WTC11 (cell line): ENCODE results near the gene JAKMIP1. TPM values are rescaled to one million over a fixed set of nuclear protein-coding genes. Genes with fewer than 3 reads are reported as not detected.
"Not testable (repeated sequence)": the region's sequence is repeated elsewhere in the genome, so short reads cannot be mapped to it uniquely, and the experiment has no call there.

ENCODE experiments used
- ATAC-seq: fragments of 200-7000 bp; cut with Tn5 transposase; 2 replicates; pipeline ENCODE4 v1.10.0; 2021; ENCODE audit warnings: mild to moderate bottlenecking, moderate library complexity
- CTCF ChIA-PET: fragments of 300-600 bp; sonication (Branson Sonifier 250); formaldehyde crosslinking; loops from one replicate; lab custom pipeline; 2021; ENCODE audit warnings: antibody characterized with exemption; lab: Charles Lee
- POLR2A ChIA-PET: fragments of 350-600 bp; sonication (Branson Sonifier 250); formaldehyde crosslinking; loops from one replicate; lab custom pipeline; 2021; ENCODE audit warnings: antibody characterized with exemption; lab: Charles Lee
- DNase-seq: peaks from one replicate; pipeline ENCODE4 v3.0.0; 2021; ENCODE audit warnings: low spot score
- H3K27ac Mint-ChIP-seq: 2 replicates; pipeline ENCODE4 v1.8.0; 2021; ENCODE audit warnings: mixed read lengths
- H3K27me3 Mint-ChIP-seq: 2 replicates; pipeline ENCODE4 v1.8.0; 2021; ENCODE audit warnings: low read depth, mild to moderate bottlenecking, moderate library complexity, mixed read lengths
- H3K36me3 Mint-ChIP-seq: 2 replicates; pipeline ENCODE4 v1.8.0; 2021; ENCODE audit warnings: mixed read lengths
- H3K4me1 Mint-ChIP-seq: 2 replicates; pipeline ENCODE4 v1.8.0; 2022; ENCODE audit warnings: mixed read lengths
- H3K4me3 Mint-ChIP-seq: 2 replicates; pipeline ENCODE4 v1.8.0; 2021; ENCODE audit warnings: mild to moderate bottlenecking, moderate library complexity, mixed read lengths
- H3K9me3 Mint-ChIP-seq: 2 replicates; pipeline ENCODE4 v1.8.0; 2021; ENCODE audit warnings: mixed read lengths
- ARID4B ChIP-seq: sonication (generic); formaldehyde crosslinking; IDR thresholded peaks from 2 replicates; pipeline ENCODE4 v1.8.0; 2023; ENCODE audit warnings: missing genetic modification reagents, mild to moderate bottlenecking, borderline replicate concordance
- CREB1 ChIP-seq: sonication (generic); formaldehyde crosslinking; IDR thresholded peaks from 2 replicates; pipeline ENCODE4 v1.8.0; 2023; ENCODE audit warnings: mild to moderate bottlenecking, missing genetic modification reagents
- GRHL2 ChIP-seq: fragments of 250-450 bp; sonication (Bioruptor Pico); IDR thresholded peaks from 2 replicates; pipeline ENCODE4 v1.8.0; 2022; ENCODE audit warnings: mild to moderate bottlenecking, moderate library complexity; ENCODE audit not compliant: insufficient replicate concordance, severe bottlenecking
- MLX ChIP-seq: sonication (generic); formaldehyde crosslinking; IDR thresholded peaks from 2 replicates; pipeline ENCODE4 v1.8.1; 2023; ENCODE audit warnings: mild to moderate bottlenecking, missing genetic modification reagents, moderate library complexity
- SMAD3 ChIP-seq: sonication (generic); formaldehyde crosslinking; IDR thresholded peaks from 2 replicates; pipeline ENCODE4 v1.8.0; 2022; ENCODE audit warnings: missing genetic modification reagents, mild to moderate bottlenecking, borderline replicate concordance
- USF1 ChIP-seq: sonication (generic); formaldehyde crosslinking; IDR thresholded peaks from 2 replicates; pipeline ENCODE4 v1.8.0; 2022; ENCODE audit warnings: mild to moderate bottlenecking, missing genetic modification reagents
- ZMAT4 ChIP-seq: fragments of 250-450 bp; sonication (Bioruptor Pico); IDR thresholded peaks from 2 replicates; pipeline ENCODE4 v1.9.0; 2021; ENCODE audit warnings: mild to moderate bottlenecking
- ZNF121 ChIP-seq: sonication (generic); formaldehyde crosslinking; IDR thresholded peaks from 2 replicates; pipeline ENCODE4 v1.8.0; 2023; ENCODE audit warnings: missing genetic modification reagents
- ZNF425 ChIP-seq: fragments of 250-450 bp; sonication (Bioruptor Pico); conservative IDR thresholded peaks from 2 replicates; pipeline ENCODE4 v1.9.0; 2021; ENCODE audit warnings: mild to moderate bottlenecking
- total RNA-seq: library from RNA; stranded (reverse); gene quantifications from 3 replicates; pipeline ENCODE4 v1.2.3, GENCODE V29; 2021

Gene JAKMIP1
- total RNA-seq, 1 experiment from 2014 or later: 4.0 TPM

- no peak for TF ChIP-seq ARID4B
- TF ChIP-seq ZNF425 (CRISPR knock-in tag): no peak
- no peak for TF ChIP-seq USF1 (CRISPR knock-in tag)
- TF ChIP-seq CREB1: no peak
- no peak for TF ChIP-seq SMAD3 (CRISPR knock-in tag)
- no peak for TF ChIP-seq MLX
- no peak for TF ChIP-seq ZMAT4 (CRISPR knock-in tag)
- TF ChIP-seq GRHL2 (CRISPR knock-in tag): no peak
Observed at GRCh38 chr4:5993876-5994811, 206.2 kb downstream of the JAKMIP1 start (continued).

- DNase-seq, H3K36me3 Mint-ChIP-seq, H3K27ac Mint-ChIP-seq, POLR2A ChIA-PET, ATAC-seq, H3K9me3 Mint-ChIP-seq, H3K4me3 Mint-ChIP-seq, H3K4me1 Mint-ChIP-seq: not testable (repeated sequence)
- CTCF ChIA-PET: interaction anchor here (1.2 kb wide), 1 partner anchor 27 kb away, joined by 3 read pairs; no protein-coding TSS in a partner anchor
- H3K27me3 Mint-ChIP-seq: peaks cover 15% of the 10 kb centered on the region
Observed at GRCh38 chr4:5993346-5993745, 207.0 kb downstream of the JAKMIP1 start.

- no peak for TF ChIP-seq ZNF121 (CRISPR knock-in tag)
- TF ChIP-seq SMAD3 (CRISPR knock-in tag): no peak
- no peak overlapping the region for H3K4me3 Mint-ChIP-seq
- no peak overlapping the region for H3K27ac Mint-ChIP-seq
- H3K4me1 Mint-ChIP-seq: no peaks in the 10 kb centered on the region
- peaks cover 15% of the 10 kb centered on the region for H3K27me3 Mint-ChIP-seq
- ATAC-seq: no peak
- POLR2A ChIA-PET: no interaction called here
- H3K9me3 Mint-ChIP-seq: no peaks in the 10 kb centered on the region
- DNase-seq: no peak
- H3K36me3 Mint-ChIP-seq: no peaks in the 10 kb centered on the region
- CTCF ChIA-PET: interaction anchor here (1.1 to 1.4 kb wide), 3 partner anchors 13 to 27 kb away, joined by 3 to 5 read pairs (median 3); no protein-coding TSS in a partner anchor
Observed at GRCh38 chr4:5992828-5993321, 207.5 kb downstream of the JAKMIP1 start.
